Panc1 (cell line): ENCODE measurements around the gene ATP2A3.

Experiments used
- CTCF ChIP-seq: fragments of 450-650 bp; IDR thresholded peaks from 2 replicates; pipeline ENCODE4 v1.5.1; 2017; ENCODE audit warnings: mild to moderate bottlenecking
- POLR2AphosphoS5 ChIP-seq: IDR thresholded peaks from 2 replicates; pipeline ENCODE4 v1.6.1; 2012; ENCODE audit warnings: mild to moderate bottlenecking, low read depth, low read length, moderate library complexity
- REST ChIP-seq, 2 experiments: IDR thresholded peaks; 2 replicates each; pipeline ENCODE4 v1.6.1; 2011 to 2012; ENCODE audit warnings: low read depth in 2 of 2, control low read depth in 1 of 2, low read length in 1 of 2, mild to moderate bottlenecking in 1 of 2, moderate library complexity in 1 of 2; ENCODE audit not compliant: insufficient read depth in 1 of 2
- SIN3A ChIP-seq: IDR thresholded peaks from 2 replicates; pipeline ENCODE4 v1.6.1; 2012; ENCODE audit warnings: low read depth, mild to moderate bottlenecking, low read length, moderate library complexity, borderline replicate concordance; ENCODE audit not compliant: insufficient read depth

DNA sequence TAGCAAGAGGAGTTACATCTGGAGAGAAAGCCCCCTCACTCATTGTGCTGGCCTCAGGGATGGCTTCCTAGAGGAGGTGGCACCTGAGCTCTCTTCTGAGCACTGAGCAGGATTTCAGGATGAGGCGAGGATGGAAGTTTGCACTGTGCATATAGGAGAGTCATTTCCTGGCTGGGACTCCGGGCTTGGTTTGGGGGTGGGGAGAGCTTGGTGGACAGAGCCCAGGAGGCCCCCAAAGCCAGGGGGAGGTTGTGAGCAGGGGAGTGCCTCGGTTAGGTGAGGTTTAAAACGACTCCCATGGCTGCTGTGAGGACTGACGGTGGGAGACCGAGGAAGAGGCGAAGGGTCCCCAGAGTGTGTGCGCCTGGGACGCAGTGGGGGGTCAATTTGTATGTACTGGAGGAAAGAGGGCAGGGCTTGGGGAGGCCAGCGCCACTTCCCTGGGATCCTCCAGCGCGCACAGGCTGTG, 72.6 kb downstream of the ATP2A3 start:
- no peak for TF ChIP-seq CTCF
- TF ChIP-seq REST (IDR thresholded peaks at IDR 0.05; ENCODE audit: insufficient read depth in 1 of 2, low read depth in 2 of 2, low read length in 1 of 2) = no peak
- no peak for TF ChIP-seq SIN3A
- no peak for TF ChIP-seq POLR2AphosphoS5
